Muscle layer of duodenum (tissue), 2 donors: ENCODE measurements around the gene TNFRSF8.

Experiments used
- H3K27ac ChIP-seq: one replicate; pipeline ENCODE4 v1.7.0; 2013; ENCODE audit warnings: mild to moderate bottlenecking, low read length
- H3K27me3 ChIP-seq: one replicate; pipeline ENCODE4 v1.7.0; 2013; ENCODE audit warnings: low read depth, mild to moderate bottlenecking, control low read depth, low read length
- H3K36me3 ChIP-seq, 2 donors: one replicate each; pipeline ENCODE4 v1.7.0; 2013; ENCODE audit warnings: low read length in 2 of 2, control low read depth in 1 of 2, mild to moderate bottlenecking in 1 of 2; ENCODE audit not compliant: insufficient read depth in 2 of 2, control insufficient read depth in 1 of 2
- H3K4me1 ChIP-seq, 2 donors: one replicate each; pipeline ENCODE4 v1.7.0; 2013; ENCODE audit warnings: low read length in 2 of 2, mild to moderate bottlenecking in 2 of 2, control low read depth in 1 of 2, moderate library complexity in 1 of 2; ENCODE audit not compliant: insufficient read depth in 2 of 2, control insufficient read depth in 1 of 2
- H3K4me3 ChIP-seq, 2 donors: one replicate each; pipeline ENCODE4 v1.7.0; 2013; ENCODE audit warnings: low read length in 2 of 2, low read depth in 1 of 2, mild to moderate bottlenecking in 1 of 2
- H3K9me3 ChIP-seq, 2 donors: one replicate each; pipeline ENCODE4 v1.7.0; 2013; ENCODE audit warnings: low read length in 2 of 2, control low read depth in 1 of 2, mild to moderate bottlenecking in 1 of 2; ENCODE audit not compliant: control insufficient read depth in 1 of 2
- donor health status: healthy.

Gene TNFRSF8

DNA sequence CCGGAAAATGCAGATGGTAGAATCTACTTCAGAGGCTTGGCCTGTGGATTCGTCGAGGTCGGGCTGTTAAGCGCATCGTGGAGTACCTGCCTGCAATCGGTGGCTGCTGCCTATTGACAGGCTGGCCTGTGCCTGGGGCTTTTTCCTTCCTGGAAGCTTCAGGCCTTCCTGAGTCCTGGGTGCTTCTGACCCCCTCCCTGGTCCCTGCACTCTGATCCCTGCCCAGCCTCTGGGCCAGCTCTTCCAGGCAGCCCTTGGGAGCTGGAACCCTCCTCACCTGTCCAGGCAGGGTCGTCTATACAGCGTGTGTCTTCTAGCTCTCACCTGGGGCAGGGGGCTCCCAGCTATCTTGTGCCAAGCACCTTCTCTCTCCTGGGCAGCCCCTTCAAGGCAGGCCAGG lies 63.7 kb downstream of the TNFRSF8 start:
- H3K36me3 ChIP-seq: no peaks in the 10 kb centered on the region
- H3K4me3 ChIP-seq: no peak overlapping the region
- no peak overlapping the region for H3K27ac ChIP-seq
- H3K9me3 ChIP-seq: no peaks in the 10 kb centered on the region
- H3K4me1 ChIP-seq: peaks cover 6 to 9% of the 10 kb centered on the region in 2 donors
- H3K27me3 ChIP-seq: no peaks in the 10 kb centered on the region

- H3K27ac ChIP-seq: no peak overlapping the region
- peaks cover 9 to 10% of the 10 kb centered on the region in 2 donors for H3K4me1 ChIP-seq
- no peaks in the 10 kb centered on the region for H3K27me3 ChIP-seq
- H3K36me3 ChIP-seq: no peaks in the 10 kb centered on the region
- H3K4me3 ChIP-seq: no peak overlapping the region
- H3K9me3 ChIP-seq: no peaks in the 10 kb centered on the region
Measured at GRCh38 chr1:12127206-12127810, 64.2 kb downstream of the TNFRSF8 start.

- Histone ChIP-seq H3K27me3 (no peaks in the 10 kb centered on the region), H3K4me1 (peaks cover 9 to 10% of the 10 kb centered on the region in 2 donors), H3K27ac (no peak overlapping the region), H3K36me3 (no peaks in the 10 kb centered on the region), H3K9me3 (no peaks in the 10 kb centered on the region), H3K4me3 (no peak overlapping the region)
Measured at GRCh38 chr1:12128120-12128519, 65.0 kb downstream of the TNFRSF8 start.

DNA sequence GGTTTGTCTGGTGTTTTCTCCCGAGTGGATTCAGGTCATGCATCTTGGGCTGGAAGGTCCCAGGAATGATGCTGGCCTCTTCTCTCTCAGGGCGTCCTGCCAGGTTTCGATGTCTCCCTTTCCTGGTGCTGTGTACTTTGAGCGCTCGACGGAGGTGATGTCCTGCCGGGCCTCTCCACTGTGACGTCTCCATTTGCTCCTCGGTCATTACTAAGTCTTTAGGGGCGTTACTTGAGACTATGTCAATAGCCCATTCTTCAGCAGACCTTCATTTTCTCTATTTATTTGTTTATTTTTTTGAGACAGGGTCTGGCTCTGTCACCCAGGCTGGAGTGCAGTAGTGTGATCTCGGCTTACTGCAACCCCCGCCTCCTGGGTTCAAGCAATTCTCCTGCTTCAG lies 66.5 kb downstream of the TNFRSF8 start:
- H3K36me3 ChIP-seq: no peaks in the 10 kb centered on the region
- H3K27me3 ChIP-seq: no peaks in the 10 kb centered on the region
- peaks cover 9 to 10% of the 10 kb centered on the region in 2 donors for H3K4me1 ChIP-seq
- no peak overlapping the region for H3K27ac ChIP-seq
- H3K4me3 ChIP-seq: no peak overlapping the region
- H3K9me3 ChIP-seq: no peaks in the 10 kb centered on the region

DNA sequence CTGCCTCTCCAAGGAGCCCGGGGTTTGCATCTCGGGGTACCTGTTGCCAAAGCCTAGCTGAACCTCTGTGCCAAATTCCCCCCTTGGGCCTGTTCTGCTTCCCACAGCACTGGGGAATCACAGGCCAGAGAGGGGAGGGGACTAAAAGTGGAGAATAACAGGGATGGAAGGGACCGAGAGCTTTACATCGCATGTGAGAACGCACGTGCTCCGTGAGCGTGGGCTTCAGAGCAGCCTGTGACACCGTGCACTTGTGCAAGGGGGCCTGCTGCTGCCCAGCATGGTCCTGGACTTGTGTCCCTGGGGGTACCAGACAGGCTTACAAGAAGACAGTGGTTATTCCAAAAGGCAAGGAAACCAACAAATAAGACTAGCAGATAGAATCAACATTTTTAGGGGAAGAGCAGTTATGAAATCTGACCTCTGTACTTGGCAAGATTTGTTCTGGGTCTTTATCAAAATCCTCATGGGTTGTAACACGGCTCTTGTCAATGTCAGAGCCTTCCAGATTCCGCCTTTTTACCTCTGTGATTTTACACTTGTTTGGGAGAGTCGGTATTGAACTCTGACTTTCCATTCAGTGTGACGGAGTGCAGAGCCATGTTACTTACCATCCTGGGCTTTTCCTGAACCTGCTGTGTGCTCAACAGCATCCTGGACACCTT lies 67.5 kb downstream of the TNFRSF8 start:
- Histone ChIP-seq H3K4me1 (peaks cover 1 to 5% of the 10 kb centered on the region in 2 donors), H3K27me3 (no peaks in the 10 kb centered on the region), H3K4me3 (no peak overlapping the region), H3K9me3 (no peaks in the 10 kb centered on the region), H3K36me3 (no peaks in the 10 kb centered on the region), H3K27ac (no peak overlapping the region)

- H3K4me3 ChIP-seq: no peak overlapping the region
- H3K27ac ChIP-seq: no peak overlapping the region
- H3K27me3 ChIP-seq: no peaks in the 10 kb centered on the region
- no peaks in the 10 kb centered on the region for H3K36me3 ChIP-seq
- H3K9me3 ChIP-seq: no peaks in the 10 kb centered on the region
- peaks cover 0 to 11% of the 10 kb centered on the region in 2 donors for H3K4me1 ChIP-seq
Measured at GRCh38 chr1:12132078-12132477, 69.0 kb downstream of the TNFRSF8 start.

- no peak overlapping the region for H3K4me3 ChIP-seq
- no peaks in the 10 kb centered on the region for H3K27me3 ChIP-seq
- peaks cover 0 to 11% of the 10 kb centered on the region in 2 donors for H3K4me1 ChIP-seq
- no peak overlapping the region for H3K27ac ChIP-seq
- no peaks in the 10 kb centered on the region for H3K36me3 ChIP-seq
- no peaks in the 10 kb centered on the region for H3K9me3 ChIP-seq
Measured at GRCh38 chr1:12134716-12135115, 71.6 kb downstream of the TNFRSF8 start.

DNA sequence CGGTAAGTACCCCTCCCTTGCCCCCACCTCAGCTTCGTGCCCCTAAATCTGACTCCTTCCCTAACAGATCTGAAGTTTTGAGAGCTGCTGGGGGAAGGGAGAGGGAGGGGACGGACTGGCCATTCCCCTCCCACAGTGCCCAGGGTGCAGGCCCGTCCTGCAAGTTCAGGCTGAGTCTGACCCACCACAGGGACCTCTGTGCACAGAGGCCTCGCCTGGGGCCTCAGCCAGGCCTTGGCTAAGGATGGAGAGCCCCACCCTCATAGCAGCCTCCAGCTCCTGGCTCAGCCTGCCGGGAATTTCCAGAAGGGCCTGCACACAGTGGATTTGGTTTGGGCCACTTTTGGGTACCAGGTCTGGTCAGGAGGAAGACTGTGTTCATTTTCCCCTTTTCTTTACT lies 72.5 kb downstream of the TNFRSF8 start:
- Histone ChIP-seq H3K4me1 (peaks cover 0 to 11% of the 10 kb centered on the region in 2 donors), H3K27me3 (no peaks in the 10 kb centered on the region), H3K27ac (no peak overlapping the region), H3K36me3 (no peaks in the 10 kb centered on the region), H3K4me3 (no peak overlapping the region), H3K9me3 (no peaks in the 10 kb centered on the region)

DNA sequence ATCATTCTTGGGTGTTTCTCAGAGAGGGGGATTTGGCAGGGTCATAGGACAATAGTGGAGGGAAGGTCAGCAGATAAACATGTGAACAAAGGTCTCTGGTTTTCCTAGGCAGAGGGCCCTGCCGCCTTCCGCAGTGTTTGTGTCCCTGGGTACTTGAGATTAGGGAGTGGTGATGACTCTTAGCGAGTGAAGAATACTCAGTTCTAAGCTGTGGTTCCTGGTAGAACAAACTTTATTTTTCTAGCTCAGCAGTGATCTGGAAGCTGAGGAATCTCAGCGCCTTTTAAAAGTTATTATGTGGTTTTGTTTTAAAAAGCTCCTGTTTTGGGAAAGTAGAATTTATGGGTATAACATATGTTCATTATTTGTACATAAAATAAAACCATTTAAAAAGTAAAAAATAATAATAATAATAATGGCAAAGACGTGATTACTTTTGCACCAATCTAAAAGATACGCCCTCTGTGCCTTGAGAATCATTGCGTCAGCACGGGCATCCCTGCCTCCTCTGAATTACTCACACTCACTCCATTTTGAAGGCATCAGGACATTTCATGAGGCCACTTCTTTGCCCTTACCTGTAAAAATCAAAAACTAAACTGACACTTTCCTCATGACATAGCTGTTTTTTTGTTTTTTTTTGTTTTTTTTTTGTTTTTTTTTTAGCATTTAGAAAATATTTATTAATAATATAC lies 74.0 kb downstream of the TNFRSF8 start:
- Histone ChIP-seq H3K27ac (no peak overlapping the region), H3K4me1 (peaks cover 0 to 9% of the 10 kb centered on the region in 2 donors), H3K4me3 (no peak overlapping the region), H3K27me3 (no peaks in the 10 kb centered on the region), H3K9me3 (no peaks in the 10 kb centered on the region), H3K36me3 (no peaks in the 10 kb centered on the region)

DNA sequence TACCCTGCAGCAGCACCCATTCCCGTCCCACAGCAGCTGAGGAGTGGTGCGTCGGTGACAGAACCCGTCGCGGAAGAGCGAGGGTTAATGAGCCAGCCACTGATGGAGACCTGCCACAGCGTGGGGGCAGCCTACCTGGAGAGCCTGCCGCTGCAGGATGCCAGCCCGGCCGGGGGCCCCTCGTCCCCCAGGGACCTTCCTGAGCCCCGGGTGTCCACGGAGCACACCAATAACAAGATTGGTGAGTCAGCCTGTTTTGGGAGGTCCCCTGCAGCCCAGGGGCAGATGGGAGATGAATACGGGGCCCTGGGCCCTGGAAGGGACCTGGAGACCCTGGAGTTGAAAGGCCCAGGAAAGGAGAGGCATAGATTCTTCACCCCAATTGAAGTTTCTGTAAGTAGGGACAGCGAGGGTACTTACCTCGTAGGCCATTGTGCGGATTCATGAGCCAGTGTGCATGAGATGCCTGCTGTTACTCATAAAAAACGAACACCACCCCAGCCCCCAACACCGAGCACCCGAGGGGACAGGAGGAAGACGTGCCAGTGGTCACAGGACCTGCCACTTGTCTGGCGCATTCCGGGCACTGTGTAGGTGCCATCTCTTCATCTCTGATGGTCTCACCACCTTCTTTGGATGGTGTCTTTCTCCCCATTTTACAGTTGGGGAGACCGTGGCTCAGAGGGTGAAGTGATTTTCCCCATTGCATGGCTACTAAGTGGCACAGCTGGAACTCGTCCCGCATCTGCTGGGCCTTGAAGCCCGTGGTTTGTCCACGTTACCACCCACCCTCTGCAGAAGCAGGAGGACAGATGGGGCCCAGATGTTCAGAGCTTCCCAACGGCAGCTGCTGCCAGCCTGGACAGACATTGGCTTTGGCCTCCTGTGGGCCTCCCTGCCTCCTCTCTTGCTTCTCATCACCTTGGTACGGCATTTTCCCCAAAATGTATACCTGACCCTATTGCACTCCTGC lies 75.4 kb downstream of the TNFRSF8 start:
- Histone ChIP-seq H3K27ac (no peak overlapping the region), H3K4me3 (no peak overlapping the region), H3K4me1 (peaks cover 4 to 15% of the 10 kb centered on the region in 2 donors), H3K27me3 (no peaks in the 10 kb centered on the region), H3K9me3 (no peaks in the 10 kb centered on the region), H3K36me3 (no peaks in the 10 kb centered on the region)

DNA sequence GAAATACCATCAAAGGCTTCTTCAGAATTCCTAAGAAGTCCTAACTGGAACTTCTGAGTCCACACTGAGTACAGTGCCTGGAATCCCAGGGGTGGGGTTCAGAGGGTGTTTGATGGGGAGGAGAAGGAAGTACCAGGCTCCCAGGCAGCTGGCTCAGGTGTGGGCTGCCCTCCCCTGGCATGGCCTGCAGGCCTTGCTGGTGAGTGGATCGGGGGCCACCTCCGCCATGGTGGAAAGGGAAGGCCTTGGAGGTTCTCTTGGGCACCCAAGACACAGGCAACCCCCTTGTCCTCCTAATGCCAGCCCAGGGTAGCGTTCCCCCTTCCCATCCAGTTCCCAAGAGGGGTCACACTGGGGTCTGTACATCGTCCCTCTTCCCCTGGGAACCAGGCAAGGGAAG lies 76.9 kb downstream of the TNFRSF8 start:
- Histone ChIP-seq H3K27me3 (no peaks in the 10 kb centered on the region), H3K36me3 (no peaks in the 10 kb centered on the region), H3K4me1 (peaks cover 10 to 23% of the 10 kb centered on the region in 2 donors), H3K9me3 (no peaks in the 10 kb centered on the region), H3K27ac (no peak overlapping the region), H3K4me3 (no peak overlapping the region)
